PFSK-1 (cell line): ENCODE data around the gene EME1.

ENCODE experiments used
- POLR2AphosphoS5 ChIP-seq: IDR thresholded peaks from 2 replicates; pipeline ENCODE4 v1.6.1; 2012; ENCODE audit warnings: low read depth, mild to moderate bottlenecking, control low read depth, low read length, moderate library complexity
- REST ChIP-seq, 2 experiments: IDR thresholded peaks; 2 replicates each; pipeline versions ENCODE4 v1.6.1 to v1.8.0; 2011 to 2012; ENCODE audit warnings: low read depth in 2 of 2, low read length in 2 of 2, control low read depth in 1 of 2, inconsistent platforms in 1 of 2, mild to moderate bottlenecking in 1 of 2, moderate library complexity in 1 of 2; ENCODE audit not compliant: insufficient read depth in 1 of 2

- TF ChIP-seq POLR2AphosphoS5: no peak
- no peak for TF ChIP-seq REST (IDR thresholded peaks at IDR 0.05; ENCODE audit: insufficient read depth in 1 of 2, low read depth in 2 of 2, low read length in 2 of 2)
Observed at GRCh38 chr17:50394711-50395110, 21.7 kb downstream of the EME1 start.
